ENCODE measurements around the gene SEPTIN11.

The SEPTIN11 gene

GRCh38 chr4:76952071-76952470 lies 2.5 kb downstream of the SEPTIN11 start:
- Histone ChIP-seq H3K4me3 (ENCODE audit: low read length) (no peak overlapping the region), H3K9me3 (ENCODE audit: control insufficient read depth, insufficient read depth, low read length) (no peaks in the 10 kb centered on the region), H3K27ac (ENCODE audit: low read length) (no peak overlapping the region), H3K36me3 (ENCODE audit: control insufficient read depth, insufficient read depth, low read length) (no peaks in the 10 kb centered on the region), H3K4me1 (ENCODE audit: control insufficient read depth, insufficient read depth, low read length) (0 out of 2 replicates have a peak, but pooled peaks cover 2% of the 10 kb centered on the region), H3K27me3 (ENCODE audit: control insufficient read depth, insufficient read depth, low read length) (no peaks in the 10 kb centered on the region)
- no peak for DNase-seq (ENCODE audit: low read depth, low spot score)
- WGBS (ENCODE audit: insufficient coverage, insufficient read length) = no CpG with 5 or more reads among the region's 4 CpGs

GRCh38 chr4:76952656-76953582 lies 3.4 kb downstream of the SEPTIN11 start:
- WGBS (ENCODE audit: insufficient coverage, insufficient read length) = no CpG with 5 or more reads among the region's 4 CpGs
- DNase-seq (ENCODE audit: low read depth, low spot score) = no peak
- Histone ChIP-seq H3K9me3 (ENCODE audit: control insufficient read depth, insufficient read depth, low read length) (no peaks in the 10 kb centered on the region), H3K4me1 (ENCODE audit: control insufficient read depth, insufficient read depth, low read length) (0 out of 2 replicates have a peak, but pooled peaks cover 2% of the 10 kb centered on the region), H3K27me3 (ENCODE audit: control insufficient read depth, insufficient read depth, low read length) (no peaks in the 10 kb centered on the region), H3K36me3 (ENCODE audit: control insufficient read depth, insufficient read depth, low read length) (no peaks in the 10 kb centered on the region), H3K27ac (ENCODE audit: low read length) (no peak overlapping the region), H3K4me3 (ENCODE audit: low read length) (no peak overlapping the region)

- Histone ChIP-seq H3K9me3 (ENCODE audit: control insufficient read depth, insufficient read depth, low read length) (no peaks in the 10 kb centered on the region), H3K27ac (ENCODE audit: low read length) (no peak overlapping the region), H3K4me3 (ENCODE audit: low read length) (no peak overlapping the region), H3K36me3 (ENCODE audit: control insufficient read depth, insufficient read depth, low read length) (no peaks in the 10 kb centered on the region), H3K27me3 (ENCODE audit: control insufficient read depth, insufficient read depth, low read length) (no peaks in the 10 kb centered on the region), H3K4me1 (ENCODE audit: control insufficient read depth, insufficient read depth, low read length) (0 out of 2 replicates have a peak, but pooled peaks cover 2% of the 10 kb centered on the region)
- no peak for DNase-seq (ENCODE audit: low read depth, low spot score)
- no CpG with 5 or more reads among the region's 3 CpGs for WGBS (ENCODE audit: insufficient coverage, insufficient read length)
These were observed 4.4 kb downstream of the SEPTIN11 start for GRCh38 chr4:76953956-76954355.

- DNase-seq (ENCODE audit: low read depth, low spot score) = no peak
- H3K9me3 ChIP-seq (ENCODE audit: control insufficient read depth, insufficient read depth, low read length) = no peaks in the 10 kb centered on the region
- H3K27me3 ChIP-seq (ENCODE audit: control insufficient read depth, insufficient read depth, low read length) = no peaks in the 10 kb centered on the region
- no peak overlapping the region for H3K27ac ChIP-seq (ENCODE audit: low read length)
- H3K4me1 ChIP-seq (ENCODE audit: control insufficient read depth, insufficient read depth, low read length) = 0 out of 2 replicates have a peak, but pooled peaks cover 2% of the 10 kb centered on the region
- no peak overlapping the region for H3K4me3 ChIP-seq (ENCODE audit: low read length)
- H3K36me3 ChIP-seq (ENCODE audit: control insufficient read depth, insufficient read depth, low read length) = no peaks in the 10 kb centered on the region
- WGBS (ENCODE audit: insufficient coverage, insufficient read length) = no CpG with 5 or more reads among the region's 4 CpGs
These were observed 4.9 kb downstream of the SEPTIN11 start for GRCh38 chr4:76954489-76954888.

DNA sequence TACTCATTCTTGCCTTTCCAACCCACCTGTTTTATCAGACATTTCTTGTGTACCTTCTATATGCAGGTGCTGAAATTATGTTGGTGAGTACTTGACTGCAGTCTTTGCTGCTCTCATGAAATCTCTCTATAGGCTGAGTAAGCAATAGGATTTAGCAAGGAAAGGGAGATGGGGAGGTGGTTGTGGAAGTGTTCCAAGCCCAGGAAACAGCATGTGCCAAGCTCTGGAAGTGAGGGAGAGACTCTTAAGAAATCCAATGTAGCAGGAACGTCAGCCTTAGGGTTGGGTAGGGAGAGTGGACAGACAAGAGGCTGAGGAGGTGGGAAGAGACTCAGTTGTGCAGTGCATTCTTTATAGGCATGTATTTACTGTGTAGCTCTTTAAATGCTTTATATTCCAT lies 5.6 kb downstream of the SEPTIN11 start:
- no peaks in the 10 kb centered on the region for H3K36me3 ChIP-seq (ENCODE audit: control insufficient read depth, insufficient read depth, low read length)
- no peaks in the 10 kb centered on the region for H3K9me3 ChIP-seq (ENCODE audit: control insufficient read depth, insufficient read depth, low read length)
- DNase-seq (ENCODE audit: low read depth, low spot score) = no peak
- no CpG with 5 or more reads among the region's 1 CpG for WGBS (ENCODE audit: insufficient coverage, insufficient read length)
- 0 out of 2 replicates have a peak, but pooled peaks cover 2% of the 10 kb centered on the region for H3K4me1 ChIP-seq (ENCODE audit: control insufficient read depth, insufficient read depth, low read length)
- H3K27me3 ChIP-seq (ENCODE audit: control insufficient read depth, insufficient read depth, low read length) = no peaks in the 10 kb centered on the region
- H3K4me3 ChIP-seq (ENCODE audit: low read length) = no peak overlapping the region
- no peak overlapping the region for H3K27ac ChIP-seq (ENCODE audit: low read length)

DNA sequence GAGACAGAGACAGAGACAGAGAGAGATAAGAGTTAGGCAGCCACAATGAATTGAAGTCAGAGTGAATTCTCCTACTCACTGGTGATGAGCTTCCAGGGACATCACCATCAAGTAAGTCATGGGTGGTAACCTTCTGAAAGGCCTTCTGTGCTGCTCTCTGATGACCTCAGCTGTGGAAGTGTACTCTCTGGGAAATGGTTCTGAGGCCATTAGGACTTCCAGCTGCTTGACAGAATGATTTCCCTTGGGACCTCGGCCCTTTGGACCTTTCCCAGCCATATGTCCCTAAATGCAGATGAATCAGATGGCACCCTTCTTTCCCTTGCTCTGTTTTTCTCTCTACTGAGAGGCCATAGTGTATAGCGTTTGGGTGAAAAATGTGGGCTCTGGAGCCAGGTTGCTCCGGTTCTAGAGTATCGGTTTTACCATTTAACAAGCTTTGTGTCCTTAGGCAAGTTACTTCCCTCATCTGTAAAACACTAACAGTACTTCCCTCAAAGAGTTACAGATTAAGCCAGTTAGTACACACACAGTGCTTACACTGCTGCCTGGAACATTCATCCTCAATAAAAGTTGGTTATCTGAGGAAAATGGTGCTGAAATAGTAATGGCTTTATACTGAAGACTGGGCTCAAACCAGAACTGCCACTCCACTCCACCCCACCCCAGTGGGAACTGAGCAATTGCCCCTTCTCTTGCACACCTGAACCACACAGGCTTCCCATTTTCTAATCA lies 7.6 kb downstream of the SEPTIN11 start:
- no CpG with 5 or more reads among the region's 4 CpGs for WGBS (ENCODE audit: insufficient coverage, insufficient read length)
- Histone ChIP-seq H3K27me3 (ENCODE audit: control insufficient read depth, insufficient read depth, low read length) (no peaks in the 10 kb centered on the region), H3K27ac (ENCODE audit: low read length) (no peak overlapping the region), H3K4me3 (ENCODE audit: low read length) (no peak overlapping the region), H3K4me1 (ENCODE audit: control insufficient read depth, insufficient read depth, low read length) (0 out of 2 replicates have a peak, but pooled peaks cover 3% of the 10 kb centered on the region), H3K9me3 (ENCODE audit: control insufficient read depth, insufficient read depth, low read length) (no peaks in the 10 kb centered on the region), H3K36me3 (ENCODE audit: control insufficient read depth, insufficient read depth, low read length) (no peaks in the 10 kb centered on the region)
- DNase-seq (ENCODE audit: low read depth, low spot score) = no peak

- Histone ChIP-seq H3K36me3 (ENCODE audit: control insufficient read depth, insufficient read depth, low read length) (no peaks in the 10 kb centered on the region), H3K9me3 (ENCODE audit: control insufficient read depth, insufficient read depth, low read length) (no peaks in the 10 kb centered on the region), H3K27me3 (ENCODE audit: control insufficient read depth, insufficient read depth, low read length) (no peaks in the 10 kb centered on the region), H3K27ac (ENCODE audit: low read length) (no peak overlapping the region), H3K4me3 (ENCODE audit: low read length) (no peak overlapping the region), H3K4me1 (ENCODE audit: control insufficient read depth, insufficient read depth, low read length) (0 out of 2 replicates have a peak, but pooled peaks cover 3% of the 10 kb centered on the region)
- no peak for DNase-seq (ENCODE audit: low read depth, low spot score)
- no CpG with 5 or more reads among the region's 5 CpGs for WGBS (ENCODE audit: insufficient coverage, insufficient read length)
These were observed 9.3 kb downstream of the SEPTIN11 start for GRCh38 chr4:76958891-76959290.

- DNase-seq (ENCODE audit: low read depth, low spot score) = no peak
These were observed 10.5 kb downstream of the SEPTIN11 start for GRCh38 chr4:76960014-76960413.

DNA sequence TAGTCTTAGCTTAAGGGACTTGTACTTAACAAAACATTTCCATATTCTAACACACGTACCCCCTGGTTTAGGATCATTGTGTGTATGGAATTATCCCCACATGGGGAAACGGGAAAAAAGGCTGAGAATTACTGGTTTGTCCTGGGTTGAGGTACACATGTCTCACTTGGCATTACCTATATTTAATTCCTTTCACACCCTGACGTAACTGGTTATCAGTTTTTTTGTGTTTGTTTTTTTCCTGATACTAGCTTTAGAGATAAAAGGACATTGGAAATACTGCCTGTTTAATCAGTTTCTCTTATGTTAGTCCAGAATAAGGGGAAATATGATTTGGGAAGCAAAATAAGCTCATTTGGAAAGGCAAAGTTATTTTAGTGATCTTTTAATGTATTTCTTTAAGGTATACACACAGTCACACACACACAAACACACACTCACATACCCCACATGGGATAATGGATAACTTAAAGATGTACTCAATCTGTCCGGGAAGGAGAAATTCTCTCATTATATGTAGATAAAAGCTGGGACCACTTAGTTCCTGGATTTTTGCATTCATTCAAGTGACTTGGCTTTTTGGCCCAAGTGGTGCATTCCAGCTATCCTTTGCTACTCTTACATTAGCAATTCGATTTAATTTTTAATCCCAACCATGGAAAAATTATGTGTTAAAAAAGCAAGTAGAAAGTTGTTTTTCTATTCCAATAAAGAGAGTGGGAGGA lies 13.0 kb downstream of the SEPTIN11 start:
- H3K36me3 ChIP-seq (ENCODE audit: control insufficient read depth, insufficient read depth, low read length) = no peaks in the 10 kb centered on the region
- H3K9me3 ChIP-seq (ENCODE audit: control insufficient read depth, insufficient read depth, low read length) = no peaks in the 10 kb centered on the region
- H3K4me3 ChIP-seq (ENCODE audit: low read length) = no peak overlapping the region
- H3K27ac ChIP-seq (ENCODE audit: low read length) = no peak overlapping the region
- DNase-seq (ENCODE audit: low read depth, low spot score) = no peak
- H3K27me3 ChIP-seq (ENCODE audit: control insufficient read depth, insufficient read depth, low read length) = no peaks in the 10 kb centered on the region
- no CpG with 5 or more reads among the region's 5 CpGs for WGBS (ENCODE audit: insufficient coverage, insufficient read length)
- H3K4me1 ChIP-seq (ENCODE audit: control insufficient read depth, insufficient read depth, low read length) = 0 out of 2 replicates have a peak, but pooled peaks cover 1% of the 10 kb centered on the region

More at GRCh38 chr4:76960014-76960413, 10.5 kb downstream of the SEPTIN11 start:
- no peaks in the 10 kb centered on the region for H3K9me3 ChIP-seq (ENCODE audit: control insufficient read depth, insufficient read depth, low read length)
- no peaks in the 10 kb centered on the region for H3K27me3 ChIP-seq (ENCODE audit: control insufficient read depth, insufficient read depth, low read length)
- WGBS (ENCODE audit: insufficient coverage, insufficient read length) = no CpG with 5 or more reads among the region's 4 CpGs
- H3K36me3 ChIP-seq (ENCODE audit: control insufficient read depth, insufficient read depth, low read length) = no peaks in the 10 kb centered on the region
- H3K4me3 ChIP-seq (ENCODE audit: low read length) = no peak overlapping the region
- 0 out of 2 replicates have a peak, but pooled peaks cover 3% of the 10 kb centered on the region for H3K4me1 ChIP-seq (ENCODE audit: control insufficient read depth, insufficient read depth, low read length)
- no peak overlapping the region for H3K27ac ChIP-seq (ENCODE audit: low read length)
